Immature natural killer cell (primary cell): Measurements from ENCODE around the gene GOSR2. TPM values are rescaled to one million over a fixed set of nuclear protein-coding genes. Genes with fewer than 3 reads are reported as not detected.
"Not testable (repeated sequence)": the region's sequence is repeated elsewhere in the genome, so short reads cannot be mapped to it uniquely, and the experiment has no call there.

Experiments used
- DNase-seq, 3 donors: peaks; one replicate each; pipeline ENCODE4 v3.0.0; 2022; ENCODE audit warnings: mixed read lengths in 1 of 3
- H3K27ac Mint-ChIP-seq, 6 donors: one replicate each; pipeline ENCODE4 v1.8.0; 2020; ENCODE audit warnings: mixed read lengths in 6 of 6, mild to moderate bottlenecking in 5 of 6, inconsistent platforms in 4 of 6, moderate library complexity in 3 of 6
- H3K27me3 Mint-ChIP-seq, 3 donors: one replicate each; pipeline ENCODE4 v1.8.0; 2020 to 2021; ENCODE audit warnings: low read depth in 3 of 3, mild to moderate bottlenecking in 3 of 3, mixed read lengths in 3 of 3, moderate library complexity in 3 of 3, inconsistent platforms in 1 of 3
- H3K36me3 Mint-ChIP-seq, 3 donors: one replicate each; pipeline ENCODE4 v1.8.0; 2020; ENCODE audit warnings: mixed read lengths in 3 of 3, inconsistent platforms in 2 of 3, mild to moderate bottlenecking in 2 of 3
- H3K4me1 Mint-ChIP-seq, 2 donors: one replicate each; pipeline ENCODE4 v1.8.0; 2020; ENCODE audit warnings: inconsistent platforms in 2 of 2, mild to moderate bottlenecking in 2 of 2, mixed read lengths in 2 of 2, moderate library complexity in 1 of 2
- H3K4me3 Mint-ChIP-seq, 5 donors: one replicate each; pipeline ENCODE4 v1.8.0; 2020; ENCODE audit warnings: mild to moderate bottlenecking in 5 of 5, mixed read lengths in 5 of 5, inconsistent platforms in 3 of 5, moderate library complexity in 3 of 5
- H3K9me3 Mint-ChIP-seq, 6 donors: one replicate each; pipeline ENCODE4 v1.8.0; 2020; ENCODE audit warnings: mild to moderate bottlenecking in 6 of 6, mixed read lengths in 6 of 6, inconsistent platforms in 4 of 6, moderate library complexity in 3 of 6
- polyA plus RNA-seq, 3 donors: library from polyadenylated mRNA; unstranded; fragments of 300-500 nt; fragmentation: Illumina TruSeq; gene quantifications; one replicate each; pipeline ENCODE4 v1.2.3, GENCODE V29; 2021

The GOSR2 gene
- polyA plus RNA-seq, 3 donors from 2014 or later, result 36.9 to 62.4 (median 57.6) TPM

GRCh38 chr17:46901291-46901690, 21.7 kb upstream of the GOSR2 start:
- H3K4me1 Mint-ChIP-seq, result peaks cover 0 to 4% of the 10 kb centered on the region in 2 donors

GRCh38 chr17:46903762-46904672, 18.9 kb upstream of the GOSR2 start:
- no peaks in the 10 kb centered on the region for H3K36me3 Mint-ChIP-seq
- H3K27me3 Mint-ChIP-seq, result peaks cover 2 to 8% (median 5%) of the 10 kb centered on the region in 3 donors
- peaks cover 0 to 4% of the 10 kb centered on the region in 2 donors for H3K4me1 Mint-ChIP-seq
- H3K4me3 Mint-ChIP-seq, result no peak overlapping the region
- no peak for DNase-seq
- H3K9me3 Mint-ChIP-seq, result no peaks in the 10 kb centered on the region
- no peak overlapping the region for H3K27ac Mint-ChIP-seq

More at GRCh38 chr17:46901291-46901690, 21.7 kb upstream of the GOSR2 start:
- Mint-ChIP-seq H3K27ac (no peak overlapping the region), H3K4me3 (no peak overlapping the region), H3K36me3 (no peaks in the 10 kb centered on the region), H3K27me3 (peaks cover 2 to 9% (median 5%) of the 10 kb centered on the region in 3 donors), H3K9me3 (no peaks in the 10 kb centered on the region)
- no peak for DNase-seq

GRCh38 chr17:46908068-46908737, 14.8 kb upstream of the GOSR2 start:
- no peak for DNase-seq
- no peaks in the 10 kb centered on the region for H3K36me3 Mint-ChIP-seq

GRCh38 chr17:46910179-46910927, 12.6 kb upstream of the GOSR2 start:
- H3K9me3 Mint-ChIP-seq, result no peaks in the 10 kb centered on the region
- no peak overlapping the region for H3K4me3 Mint-ChIP-seq
- DNase-seq, result no peak
- peaks cover 3 to 12% (median 6%) of the 10 kb centered on the region in 3 donors for H3K27me3 Mint-ChIP-seq
- no peak overlapping the region for H3K27ac Mint-ChIP-seq
- no peaks in the 10 kb centered on the region for H3K36me3 Mint-ChIP-seq
- H3K4me1 Mint-ChIP-seq, result peaks cover 0 to 4% of the 10 kb centered on the region in 2 donors

More at GRCh38 chr17:46908068-46908737, 14.8 kb upstream of the GOSR2 start:
- H3K27me3 Mint-ChIP-seq, result peaks cover 3 to 12% (median 6%) of the 10 kb centered on the region in 3 donors
- no peak overlapping the region for H3K27ac Mint-ChIP-seq
- no peak overlapping the region for H3K4me3 Mint-ChIP-seq
- H3K4me1 Mint-ChIP-seq, result peaks cover 0 to 4% of the 10 kb centered on the region in 2 donors
- H3K9me3 Mint-ChIP-seq, result no peaks in the 10 kb centered on the region

- no peaks in the 10 kb centered on the region for H3K36me3 Mint-ChIP-seq
- H3K4me3 Mint-ChIP-seq, result no peak overlapping the region
- no peaks in the 10 kb centered on the region for H3K4me1 Mint-ChIP-seq
- H3K27me3 Mint-ChIP-seq, result peaks cover 3 to 11% (median 6%) of the 10 kb centered on the region in 3 donors
- no peak for DNase-seq
- H3K27ac Mint-ChIP-seq, result no peak overlapping the region
- H3K9me3 Mint-ChIP-seq, result no peaks in the 10 kb centered on the region
These were observed 11.6 kb upstream of the GOSR2 start for GRCh38 chr17:46911311-46911710.

GRCh38 chr17:46915596-46915995, 7.4 kb upstream of the GOSR2 start:
- H3K9me3 Mint-ChIP-seq, result no peaks in the 10 kb centered on the region
- H3K27ac Mint-ChIP-seq, result no peak overlapping the region
- H3K4me1 Mint-ChIP-seq, result no peaks in the 10 kb centered on the region
- peaks cover 0 to 9% (median 4%) of the 10 kb centered on the region in 3 donors for H3K27me3 Mint-ChIP-seq
- no peak for DNase-seq
- no peaks in the 10 kb centered on the region for H3K36me3 Mint-ChIP-seq
- H3K4me3 Mint-ChIP-seq, result no peak overlapping the region

- Mint-ChIP-seq H3K36me3 (no peaks in the 10 kb centered on the region), H3K9me3 (no peaks in the 10 kb centered on the region), H3K27ac (no peak overlapping the region), H3K4me3 (no peak overlapping the region), H3K4me1 (no peaks in the 10 kb centered on the region), H3K27me3 (peaks cover 0 to 4% (median 4%) of the 10 kb centered on the region in 3 donors)
- no peak for DNase-seq
These were observed 6.7 kb upstream of the GOSR2 start for GRCh38 chr17:46916211-46916610.

GRCh38 chr17:46916623-46917022, 6.3 kb upstream of the GOSR2 start:
- H3K27me3 Mint-ChIP-seq, result peaks cover 0 to 4% (median 4%) of the 10 kb centered on the region in 3 donors
- no peaks in the 10 kb centered on the region for H3K36me3 Mint-ChIP-seq
- no peaks in the 10 kb centered on the region for H3K4me1 Mint-ChIP-seq
- H3K9me3 Mint-ChIP-seq, result no peaks in the 10 kb centered on the region
- H3K4me3 Mint-ChIP-seq, result no peak overlapping the region
- H3K27ac Mint-ChIP-seq, result no peak overlapping the region
- DNase-seq, result no peak

- no peak overlapping the region for H3K4me3 Mint-ChIP-seq
- H3K27ac Mint-ChIP-seq, result no peak overlapping the region
- no peaks in the 10 kb centered on the region for H3K9me3 Mint-ChIP-seq
- no peak for DNase-seq
- peaks cover 0 to 4% (median 2%) of the 10 kb centered on the region in 3 donors for H3K27me3 Mint-ChIP-seq
- H3K36me3 Mint-ChIP-seq, result no peaks in the 10 kb centered on the region
- peaks cover 4% of the 10 kb centered on the region in 2 donors for H3K4me1 Mint-ChIP-seq
These were observed 5.9 kb upstream of the GOSR2 start for GRCh38 chr17:46917041-46917440.

GRCh38 chr17:46917516-46917915, 5.4 kb upstream of the GOSR2 start:
- DNase-seq, result no peak
- H3K36me3 Mint-ChIP-seq, result no peaks in the 10 kb centered on the region
- H3K27ac Mint-ChIP-seq, result no peak overlapping the region
- peaks cover 0 to 2% (median 0%) of the 10 kb centered on the region in 3 donors for H3K27me3 Mint-ChIP-seq
- no peak overlapping the region for H3K4me3 Mint-ChIP-seq
- peaks cover 6 to 8% of the 10 kb centered on the region in 2 donors for H3K4me1 Mint-ChIP-seq
- H3K9me3 Mint-ChIP-seq, result no peaks in the 10 kb centered on the region

- DNase-seq, H3K36me3 Mint-ChIP-seq, H3K9me3 Mint-ChIP-seq, H3K27me3 Mint-ChIP-seq: not testable (repeated sequence)
- H3K4me1 Mint-ChIP-seq, result peaks cover 45 to 53% of the 10 kb centered on the region in 2 donors
- H3K27ac Mint-ChIP-seq, result peak overlapping the region in 5 of 6 donors; percentile 64 to 100 (median 91)
- H3K4me3 Mint-ChIP-seq, result peak overlapping the region; percentile 72 to 86 (median 82)
These were observed 998 bp upstream of the GOSR2 start for GRCh38 chr17:46921962-46922361.

- no peaks in the 10 kb centered on the region for H3K9me3 Mint-ChIP-seq
- peak overlapping the region; percentile 98 to 100 (median 99) for H3K27ac Mint-ChIP-seq
- H3K36me3 Mint-ChIP-seq, result no peaks in the 10 kb centered on the region
- DNase-seq, result no peak
- peak overlapping the region; percentile 86 to 93 (median 90) for H3K4me3 Mint-ChIP-seq
- H3K27me3 Mint-ChIP-seq, result peaks cover 0 to 2% (median 0%) of the 10 kb centered on the region in 3 donors
- H3K4me1 Mint-ChIP-seq, result peaks cover 49 to 58% of the 10 kb centered on the region in 2 donors
These were observed 515 bp upstream of the GOSR2 start for GRCh38 chr17:46922487-46922803.

- no peak for DNase-seq
- Mint-ChIP-seq H3K4me3 (peak overlapping the region in 1 of 5 donors; percentile 27), H3K9me3 (no peaks in the 10 kb centered on the region), H3K27ac (no peak overlapping the region), H3K27me3 (peaks cover 0 to 2% (median 0%) of the 10 kb centered on the region in 3 donors), H3K36me3 (peaks cover 0 to 3% (median 0%) of the 10 kb centered on the region in 3 donors), H3K4me1 (peaks cover 68 to 79% of the 10 kb centered on the region in 2 donors)
These were observed 2.4 kb downstream of the GOSR2 start for GRCh38 chr17:46925185-46925868.
